ENCODE measurements around the gene TBC1D4.
"Not testable (repeated sequence)": the region's sequence is repeated elsewhere in the genome, so short reads cannot be mapped to it uniquely, and the experiment has no call there.

Gene TBC1D4

GRCh38 chr13:75447493-75447892 lies 34.5 kb downstream of the TBC1D4 start:
- TF ChIP-seq POLR2A (IDR thresholded peaks at IDR 0.05; ENCODE audit: low read depth, low read length), result no peak
- DNase-seq (ENCODE audit: insufficient read length, low spot score) (no peak), FAIRE-seq (no peak)

GRCh38 chr13:75446874-75447273 lies 35.1 kb downstream of the TBC1D4 start:
- no peak for TF ChIP-seq POLR2A (IDR thresholded peaks at IDR 0.05; ENCODE audit: low read depth, low read length)
- FAIRE-seq, result no peak
- no peak for DNase-seq (ENCODE audit: insufficient read length, low spot score)

GRCh38 chr13:75445717-75446499 lies 36.1 kb downstream of the TBC1D4 start:
- TF ChIP-seq POLR2A (IDR thresholded peaks at IDR 0.05; ENCODE audit: low read depth, low read length), result no peak
- FAIRE-seq, result peak; percentile 73
- no peak for DNase-seq (ENCODE audit: insufficient read length, low spot score)

GRCh38 chr13:75444016-75444415 lies 38.0 kb downstream of the TBC1D4 start:
- DNase-seq (ENCODE audit: insufficient read length, low spot score) (no peak), FAIRE-seq (peak; percentile 20)
- TF ChIP-seq POLR2A (IDR thresholded peaks at IDR 0.05; ENCODE audit: low read depth, low read length), result no peak

- DNase-seq (ENCODE audit: insufficient read length, low spot score) (no peak), FAIRE-seq (no peak)
- TF ChIP-seq POLR2A (IDR thresholded peaks at IDR 0.05; ENCODE audit: low read depth, low read length), result no peak
These were observed 38.5 kb downstream of the TBC1D4 start for GRCh38 chr13:75443356-75443958.

- DNase-seq (ENCODE audit: insufficient read length, low spot score) (no peak), FAIRE-seq (peak; percentile 36)
- TF ChIP-seq POLR2A (IDR thresholded peaks at IDR 0.05; ENCODE audit: low read depth, low read length), result no peak
These were observed 39.2 kb downstream of the TBC1D4 start for GRCh38 chr13:75442736-75443234.

GRCh38 chr13:75440100-75440499 lies 41.9 kb downstream of the TBC1D4 start:
- TF ChIP-seq POLR2A (IDR thresholded peaks at IDR 0.05; ENCODE audit: low read depth, low read length), result no peak
- no peak for DNase-seq (ENCODE audit: insufficient read length, low spot score)
- no peak for FAIRE-seq

- TF ChIP-seq POLR2A (IDR thresholded peaks at IDR 0.05; ENCODE audit: low read depth, low read length), result no peak
- DNase-seq (ENCODE audit: insufficient read length, low spot score), result no peak
- peak; percentile 78 for FAIRE-seq
These were observed 44.2 kb downstream of the TBC1D4 start for GRCh38 chr13:75437582-75438318.

- FAIRE-seq; DNase-seq (ENCODE audit: insufficient read length, low spot score): not testable (repeated sequence)
These were observed 47.8 kb downstream of the TBC1D4 start for GRCh38 chr13:75434126-75434525.

GRCh38 chr13:75432811-75433244 lies 49.1 kb downstream of the TBC1D4 start:
- no peak for TF ChIP-seq POLR2A (IDR thresholded peaks at IDR 0.05; ENCODE audit: low read depth, low read length)
- DNase-seq (ENCODE audit: insufficient read length, low spot score), result no peak
- peak; percentile 91 for FAIRE-seq

GRCh38 chr13:75432045-75432444 lies 49.9 kb downstream of the TBC1D4 start:
- peak; percentile 61 for FAIRE-seq
- no peak for TF ChIP-seq POLR2A (IDR thresholded peaks at IDR 0.05; ENCODE audit: low read depth, low read length)
- DNase-seq (ENCODE audit: insufficient read length, low spot score), result no peak

GRCh38 chr13:75430436-75431209 lies 51.3 kb downstream of the TBC1D4 start:
- DNase-seq (ENCODE audit: insufficient read length, low spot score) (no peak), FAIRE-seq (no peak)
- no peak for TF ChIP-seq POLR2A (IDR thresholded peaks at IDR 0.05; ENCODE audit: low read depth, low read length)

GRCh38 chr13:75426421-75426820 lies 55.5 kb downstream of the TBC1D4 start:
- no peak for DNase-seq (ENCODE audit: insufficient read length, low spot score)
- no peak for TF ChIP-seq POLR2A (IDR thresholded peaks at IDR 0.05; ENCODE audit: low read depth, low read length)
- no peak for FAIRE-seq

All from H54 (cell line).